Measurements from ENCODE around the gene NQO2. TPM values are rescaled to one million over a fixed set of nuclear protein-coding genes. Genes with fewer than 3 reads are reported as not detected.
"Not testable (repeated sequence)": the region's sequence is repeated elsewhere in the genome, so short reads cannot be mapped to it uniquely, and the experiment has no call there.

Gene NQO2
- total RNA-seq, 2 experiments from 2014 or later: 23.8 to 24.7 TPM

DNA sequence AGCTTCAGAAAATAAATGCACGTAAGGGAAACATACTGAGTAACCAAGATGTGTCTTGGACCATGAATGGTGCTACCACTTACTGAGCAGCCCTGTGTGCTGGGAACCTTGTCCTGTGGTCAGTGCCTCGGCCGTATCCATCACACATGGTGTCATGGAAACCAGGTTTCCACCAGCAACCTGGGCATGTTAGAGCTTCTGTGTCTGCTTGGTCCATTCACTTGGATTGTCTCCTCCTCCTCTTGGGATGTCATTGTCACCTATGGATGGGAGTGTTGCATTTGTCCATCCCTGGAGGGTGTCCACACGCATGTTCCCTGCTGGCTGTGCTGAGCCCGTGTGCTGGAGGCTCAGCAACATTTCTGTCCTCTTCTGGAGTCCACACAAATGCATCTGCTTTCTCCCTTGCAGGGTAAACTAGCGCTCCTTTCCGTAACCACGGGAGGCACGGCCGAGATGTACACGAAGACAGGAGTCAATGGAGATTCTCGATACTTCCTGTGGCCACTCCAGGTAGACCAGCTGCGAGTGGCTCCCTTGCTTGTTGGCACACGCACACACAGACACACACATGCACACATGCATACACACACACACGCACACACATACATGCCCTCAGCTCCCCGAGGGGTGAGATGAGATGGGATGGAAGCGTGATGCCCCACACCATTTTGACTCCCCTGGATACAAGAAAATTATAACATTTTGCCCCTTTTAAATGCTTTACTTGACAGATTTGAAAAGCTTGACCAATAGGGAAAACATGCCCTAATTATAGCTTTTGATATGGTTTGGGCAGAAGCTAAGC lies 17.0 kb downstream of the NQO2 start:
- ATAC-seq (no peak), DNase-seq (no peak)
- POLR2A ChIA-PET: no interaction called here
- TF ChIP-seq, protein P1, sequence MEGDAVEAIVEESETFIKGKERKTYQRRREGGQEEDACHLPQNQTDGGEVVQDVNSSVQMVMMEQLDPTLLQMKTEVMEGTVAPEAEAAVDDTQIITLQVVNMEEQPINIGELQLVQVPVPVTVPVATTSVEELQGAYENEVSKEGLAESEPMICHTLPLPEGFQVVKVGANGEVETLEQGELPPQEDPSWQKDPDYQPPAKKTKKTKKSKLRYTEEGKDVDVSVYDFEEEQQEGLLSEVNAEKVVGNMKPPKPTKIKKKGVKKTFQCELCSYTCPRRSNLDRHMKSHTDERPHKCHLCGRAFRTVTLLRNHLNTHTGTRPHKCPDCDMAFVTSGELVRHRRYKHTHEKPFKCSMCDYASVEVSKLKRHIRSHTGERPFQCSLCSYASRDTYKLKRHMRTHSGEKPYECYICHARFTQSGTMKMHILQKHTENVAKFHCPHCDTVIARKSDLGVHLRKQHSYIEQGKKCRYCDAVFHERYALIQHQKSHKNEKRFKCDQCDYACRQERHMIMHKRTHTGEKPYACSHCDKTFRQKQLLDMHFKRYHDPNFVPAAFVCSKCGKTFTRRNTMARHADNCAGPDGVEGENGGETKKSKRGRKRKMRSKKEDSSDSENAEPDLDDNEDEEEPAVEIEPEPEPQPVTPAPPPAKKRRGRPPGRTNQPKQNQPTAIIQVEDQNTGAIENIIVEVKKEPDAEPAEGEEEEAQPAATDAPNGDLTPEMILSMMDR (IDR thresholded peaks at IDR 0.05): no peak
- Mint-ChIP-seq H3K4me1 (ENCODE audit: low read depth) (peaks cover 10% of the 10 kb centered on the region), H3K27me3 (no peaks in the 10 kb centered on the region), H3K27ac (no peak overlapping the region), H3K36me3 (ENCODE audit: low read depth) (peaks cover 56% of the 10 kb centered on the region), H3K4me3 (no peak overlapping the region), H3K9me3 (peaks cover 8% of the 10 kb centered on the region)
- intact Hi-C loops (cut with micrococcal nuclease): no loop called here
- CTCF ChIA-PET: interaction anchor here (1.5 kb wide), 1 partner anchor 15 kb away, joined by 4 read pairs; no protein-coding TSS in a partner anchor

DNA sequence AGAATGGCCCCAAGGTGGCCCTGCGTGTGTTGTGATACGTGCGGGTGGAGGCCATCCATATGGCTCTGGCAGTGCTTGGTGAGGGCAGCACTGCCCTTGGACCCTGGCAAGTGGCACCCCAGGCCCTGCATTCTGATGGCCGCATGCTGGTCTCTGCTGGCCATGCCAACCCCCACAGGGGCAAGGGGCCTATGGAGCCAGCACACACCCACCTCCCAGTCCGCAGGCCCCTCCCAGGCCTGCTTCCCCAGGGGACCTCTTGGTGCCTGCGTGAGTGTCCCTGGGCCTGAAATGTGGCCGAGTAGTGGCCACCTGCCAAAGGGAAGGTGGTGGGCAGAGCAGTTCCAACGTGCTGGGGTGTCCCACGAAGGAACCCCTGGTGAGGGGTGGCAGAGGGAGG lies 17.6 kb downstream of the NQO2 start:
- ChIA-PET CTCF (interaction anchor here (1.5 kb wide), 1 partner anchor 15 kb away, joined by 4 read pairs; no protein-coding TSS in a partner anchor), POLR2A (no interaction called here)
- no peak overlapping the region for H3K27ac Mint-ChIP-seq
- DNase-seq (no peak), ATAC-seq (no peak)
- intact Hi-C loops (cut with micrococcal nuclease): no loop called here
- H3K36me3 Mint-ChIP-seq (ENCODE audit: low read depth): peaks cover 54% of the 10 kb centered on the region
- H3K4me3 Mint-ChIP-seq: no peak overlapping the region
- TF ChIP-seq, protein P1 (IDR thresholded peaks at IDR 0.05): no peak
- H3K27me3 Mint-ChIP-seq: no peaks in the 10 kb centered on the region
- peaks cover 12% of the 10 kb centered on the region for H3K4me1 Mint-ChIP-seq (ENCODE audit: low read depth)
- peaks cover 1% of the 10 kb centered on the region for H3K9me3 Mint-ChIP-seq

DNA sequence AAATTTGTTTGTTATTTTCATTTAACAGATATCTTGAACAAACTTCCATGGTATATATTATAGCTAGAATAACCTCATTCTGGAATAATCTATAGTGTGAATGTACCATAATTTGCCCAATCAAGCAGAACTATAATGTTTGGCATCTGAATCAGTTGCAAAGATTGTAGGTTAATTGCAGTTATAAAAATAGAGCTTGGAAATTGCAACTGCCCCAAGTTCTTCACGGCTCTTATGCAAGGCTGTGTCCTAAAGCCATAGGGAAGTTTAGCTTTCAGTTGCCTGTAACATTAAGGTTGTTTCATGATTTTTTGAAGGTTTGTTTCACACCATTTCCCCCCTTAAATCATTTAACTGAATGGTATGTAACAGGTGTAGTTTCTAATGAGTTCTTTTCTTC lies 19.4 kb downstream of the NQO2 start:
- H3K27me3 Mint-ChIP-seq: no peaks in the 10 kb centered on the region
- peaks cover 21% of the 10 kb centered on the region for H3K4me1 Mint-ChIP-seq (ENCODE audit: low read depth)
- CTCF ChIA-PET: interaction anchor here (1.3 kb wide), 1 partner anchor 16 kb away, joined by 4 read pairs; no protein-coding TSS in a partner anchor
- TF ChIP-seq, protein P1 (IDR thresholded peaks at IDR 0.05): no peak
- POLR2A ChIA-PET: interaction anchor here (2.1 kb wide), 1 partner anchor 19 kb away, joined by 9 read pairs; the partner anchor contains the start of gene NQO2
- intact Hi-C loops (cut with micrococcal nuclease): no loop called here
- H3K4me3 Mint-ChIP-seq: no peak overlapping the region
- DNase-seq (no peak), ATAC-seq (no peak)
- peaks cover 56% of the 10 kb centered on the region for H3K36me3 Mint-ChIP-seq (ENCODE audit: low read depth)
- H3K27ac Mint-ChIP-seq: peak overlapping the region; percentile 13
- H3K9me3 Mint-ChIP-seq: no peaks in the 10 kb centered on the region

DNA sequence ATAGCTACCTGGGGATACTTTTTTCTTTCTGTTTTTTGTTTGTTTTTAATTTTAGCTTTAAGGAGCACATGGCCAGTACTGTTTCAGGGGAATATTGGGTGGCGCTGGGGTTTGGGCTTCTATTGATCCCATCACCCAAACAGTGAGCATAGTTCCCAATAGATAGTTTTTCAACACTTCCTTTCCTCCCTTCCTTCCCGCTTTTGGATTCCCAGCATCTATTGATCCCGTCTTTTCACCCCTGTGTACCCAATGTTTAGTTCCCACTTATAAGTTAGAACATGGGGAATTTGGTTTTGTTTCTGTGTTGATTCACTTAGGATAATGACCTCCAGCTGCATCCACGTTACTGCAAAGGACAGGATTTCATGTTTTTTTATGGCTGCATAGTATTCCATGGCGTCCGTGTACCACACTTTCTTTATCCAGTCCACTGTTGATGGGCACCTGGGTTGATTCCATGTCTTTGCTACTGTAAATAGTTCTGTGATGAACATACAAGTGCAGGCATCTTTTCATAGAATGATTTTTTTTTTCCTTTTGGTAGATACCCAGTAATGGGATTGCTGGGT lies 20.1 kb downstream of the NQO2 start:
- Mint-ChIP-seq H3K4me3 (no peak overlapping the region), H3K27ac (peak overlapping the region; percentile 13), H3K36me3 (ENCODE audit: low read depth) (peaks cover 58% of the 10 kb centered on the region), H3K27me3 (no peaks in the 10 kb centered on the region), H3K9me3 (no peaks in the 10 kb centered on the region), H3K4me1 (ENCODE audit: low read depth) (peaks cover 25% of the 10 kb centered on the region)
- POLR2A ChIA-PET: interaction anchor here (0.9 to 2.1 kb wide), 3 partner anchors 18 to 44 kb away, joined by 3 to 9 read pairs (median 3); partner anchors contain the start of gene NQO2
- intact Hi-C loops (cut with micrococcal nuclease): no loop called here
- ATAC-seq (no peak), DNase-seq (no peak)
- TF ChIP-seq, protein P1 (IDR thresholded peaks at IDR 0.05): no peak
- CTCF ChIA-PET: interaction anchor here (1.0 to 1.3 kb wide), 2 partner anchors 17 to 29 kb away, joined by 3 to 4 read pairs; no protein-coding TSS in a partner anchor

DNA sequence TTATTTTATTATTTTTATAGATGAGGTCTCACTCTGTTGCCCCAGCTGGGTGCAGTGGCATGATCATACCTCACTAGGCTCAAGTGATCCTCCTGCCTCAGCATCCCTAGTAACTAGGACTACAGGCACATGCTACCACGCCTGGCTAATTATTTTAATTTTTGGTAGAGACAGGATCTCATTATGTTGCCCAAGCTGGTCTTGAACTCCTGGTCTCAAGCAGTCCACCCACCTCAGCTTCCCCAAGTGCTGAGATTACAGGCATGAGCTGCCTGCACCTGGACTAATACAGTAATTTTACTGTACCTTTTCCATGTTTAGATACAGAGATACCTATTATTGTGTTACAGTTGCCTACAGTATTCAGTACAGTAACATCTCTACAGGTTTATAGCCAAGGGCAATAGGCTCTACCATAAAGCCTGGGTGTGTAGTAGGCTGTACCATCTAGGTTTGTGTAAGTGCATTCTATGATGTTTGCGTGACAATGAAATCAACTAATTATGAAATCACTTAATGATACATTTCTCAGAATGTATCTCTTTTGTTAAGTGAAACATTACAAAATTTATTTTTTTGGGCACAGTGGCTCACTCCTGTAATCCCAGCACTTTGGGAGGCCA lies 21.4 kb downstream of the NQO2 start:
- H3K4me1 Mint-ChIP-seq (ENCODE audit: low read depth): peaks cover 32% of the 10 kb centered on the region

More for the DNA sequence above, 21.4 kb downstream of the NQO2 start:
- ChIA-PET POLR2A (interaction anchor here (0.9 to 1.2 kb wide), 2 partner anchors 19 to 43 kb away, joined by 3 read pairs; no protein-coding TSS in a partner anchor), CTCF (interaction anchor here (1.0 kb wide), 1 partner anchor 55 kb away, joined by 3 read pairs; no protein-coding TSS in a partner anchor)
- H3K4me3 Mint-ChIP-seq; H3K9me3 Mint-ChIP-seq; intact Hi-C loops (cut with micrococcal nuclease); ATAC-seq; H3K27me3 Mint-ChIP-seq; H3K27ac Mint-ChIP-seq; DNase-seq: not testable (repeated sequence)
- peaks cover 54% of the 10 kb centered on the region for H3K36me3 Mint-ChIP-seq (ENCODE audit: low read depth)
